Neural cell (in vitro differentiated cells): ENCODE results near the gene RDH14. TPM values are rescaled to one million over a fixed set of nuclear protein-coding genes. Genes with fewer than 3 reads are reported as not detected.

Experiments used
- H2AFZ ChIP-seq: fragments of 200-600, 300-800 bp; sonication (generic), shearing (Covaris generic); 2 replicates; pipeline ENCODE4 v1.6.0; 2014; ENCODE audit warnings: low read depth, mild to moderate bottlenecking, antibody characterized with exemption, low read length, moderate library complexity
- H3F3A ChIP-seq: fragments of 200-600 bp; shearing (Covaris generic); 2 replicates; pipeline ENCODE4 v1.6.1; 2016; ENCODE audit warnings: mild to moderate bottlenecking, moderate library complexity, mixed read lengths, antibody characterized with exemption, low read length; ENCODE audit not compliant: insufficient read depth, poor library complexity, severe bottlenecking
- H3K27ac ChIP-seq: fragments of 200-600, 300-800 bp; sonication (generic), shearing (Covaris generic); 2 replicates; pipeline ENCODE4 v1.5.1; 2014; ENCODE audit warnings: mild to moderate bottlenecking, low read length, moderate library complexity
- H3K27me3 ChIP-seq: fragments of 300-800, 200-600 bp; sonication (generic), shearing (Covaris generic); 2 replicates; pipeline ENCODE4 v1.6.0; 2014; ENCODE audit warnings: mild to moderate bottlenecking, low read depth, low read length, moderate library complexity; ENCODE audit not compliant: insufficient read depth
- H3K36me3 ChIP-seq: fragments of 300-800, 200-600 bp; sonication (generic), shearing (Covaris generic); 2 replicates; pipeline ENCODE4 v1.5.1; 2014; ENCODE audit warnings: mild to moderate bottlenecking, antibody characterized with exemption, low read length, moderate library complexity; ENCODE audit not compliant: insufficient read depth
- H3K4me2 ChIP-seq: fragments of 300-800, 200-600 bp; sonication (generic), shearing (Covaris generic); 2 replicates; pipeline ENCODE4 v1.6.0; 2014; ENCODE audit warnings: mild to moderate bottlenecking, low read length
- H3K4me3 ChIP-seq: fragments of 300-800, 200-600 bp; sonication (generic), shearing (Covaris generic); 2 replicates; pipeline ENCODE4 v1.5.1; 2014; ENCODE audit warnings: mild to moderate bottlenecking, low read length, moderate library complexity
- H3K79me2 ChIP-seq: fragments of 200-600 bp; shearing (Covaris generic); replicated peaks from 2 replicates; pipeline ENCODE4 v1.6.0; 2014; ENCODE audit warnings: mild to moderate bottlenecking, low read length, moderate library complexity; ENCODE audit not compliant: insufficient read depth
- H3K9ac ChIP-seq: fragments of 300-800, 200-600 bp; sonication (generic), shearing (Covaris generic); 2 replicates; pipeline ENCODE4 v1.6.1; 2016; ENCODE audit warnings: mild to moderate bottlenecking, low read length, mixed read lengths
- H3K9me2 ChIP-seq: fragments of 200-600 bp; shearing (Covaris generic); 2 replicates; pipeline ENCODE4 v1.6.1; 2016; ENCODE audit warnings: mild to moderate bottlenecking, low read length, mixed read lengths; ENCODE audit not compliant: insufficient read depth
- H3K9me3 ChIP-seq: fragments of 200-600, 300-800 bp; sonication (generic), shearing (Covaris generic); 2 replicates; pipeline ENCODE4 v1.6.1; 2016; ENCODE audit warnings: mild to moderate bottlenecking, mixed run types, low read length, moderate library complexity, mixed read lengths
- H4K20me1 ChIP-seq: fragments of 200-600 bp; shearing (Covaris generic); 2 replicates; pipeline ENCODE4 v1.6.1; 2016; ENCODE audit warnings: mild to moderate bottlenecking, mixed run types; ENCODE audit not compliant: insufficient read depth
- CTCF ChIP-seq: fragments of 450-650 bp; IDR thresholded peaks from 2 replicates; pipeline ENCODE4 v1.5.1; 2014; ENCODE audit warnings: antibody characterized with exemption, mild to moderate bottlenecking, moderate library complexity; ENCODE audit not compliant: poor library complexity, severe bottlenecking
- EP300 ChIP-seq: fragments of 450-650 bp; conservative IDR thresholded peaks from 2 replicates; pipeline ENCODE4 v1.6.1; 2014; ENCODE audit warnings: antibody characterized with exemption, mild to moderate bottlenecking, moderate library complexity; ENCODE audit not compliant: poor library complexity, severe bottlenecking
- EZH2 ChIP-seq: fragments of 200-600, 300-800 bp; shearing (Covaris generic), sonication (generic); IDR thresholded peaks from 2 replicates; pipeline ENCODE4 v1.6.1; 2014; ENCODE audit warnings: antibody characterized with exemption, low read length, borderline replicate concordance, mild to moderate bottlenecking; ENCODE audit not compliant: insufficient read depth, poor library complexity, severe bottlenecking
- MXI1 ChIP-seq: fragments of 450-650 bp; conservative IDR thresholded peaks from 2 replicates; pipeline ENCODE4 v1.6.1; 2014; ENCODE audit warnings: antibody characterized with exemption, mild to moderate bottlenecking; ENCODE audit not compliant: poor library complexity, severe bottlenecking
- POLR2AphosphoS5 ChIP-seq: IDR thresholded peaks from 2 replicates; pipeline ENCODE4 v1.6.1; 2012
- RAD21 ChIP-seq: fragments of 450-650 bp; conservative IDR thresholded peaks from 2 replicates; pipeline ENCODE4 v1.6.1; 2014; ENCODE audit warnings: antibody characterized with exemption, mild to moderate bottlenecking, moderate library complexity
- REST ChIP-seq: IDR thresholded peaks from 2 replicates; pipeline ENCODE4 v1.6.1; 2012; ENCODE audit warnings: borderline replicate concordance
- SMC3 ChIP-seq: fragments of 450-650 bp; conservative IDR thresholded peaks from 2 replicates; pipeline ENCODE4 v1.6.1; 2014; ENCODE audit warnings: antibody characterized with exemption, mild to moderate bottlenecking, moderate library complexity; ENCODE audit not compliant: poor library complexity
- TAF1 ChIP-seq: IDR thresholded peaks from 2 replicates; pipeline ENCODE4 v1.6.1; 2012; ENCODE audit warnings: low read depth
- polyA plus RNA-seq: library from polyadenylated mRNA; depleted of rRNA; stranded (reverse); fragments of >200 nt; gene quantifications from 2 replicates; pipeline ENCODE4 v1.2.3, GENCODE V29; 2014

The RDH14 gene
- polyA plus RNA-seq, 1 donor from 2014 or later = 29.4 TPM

- Histone ChIP-seq H3K4me2 (no peak overlapping the region), H3K4me3 (no peak overlapping the region), H3K9me3 (no peaks in the 10 kb centered on the region), H3K27me3 (no peaks in the 10 kb centered on the region), H3K79me2 (no peaks in the 10 kb centered on the region), H4K20me1 (no peaks in the 10 kb centered on the region), H3K36me3 (no peaks in the 10 kb centered on the region), H2AFZ (no peak overlapping the region), H3K9ac (no peak overlapping the region), H3K9me2 (no peaks in the 10 kb centered on the region), H3F3A (no peaks in the 10 kb centered on the region), H3K27ac (no peak overlapping the region)
- no peak for TF ChIP-seq RAD21
- no peak for TF ChIP-seq TAF1
- TF ChIP-seq CTCF = no peak
- TF ChIP-seq REST = no peak
- TF ChIP-seq EZH2 = no peak
- no peak for TF ChIP-seq MXI1
- no peak for TF ChIP-seq POLR2AphosphoS5
- no peak for TF ChIP-seq EP300
- TF ChIP-seq SMC3 = no peak
Measured at GRCh38 chr2:18527326-18527725, 33.1 kb downstream of the RDH14 start.

GRCh38 chr2:18526429-18526828 is 34.0 kb downstream of the RDH14 start:
- Histone ChIP-seq H3K9me2 (no peaks in the 10 kb centered on the region), H3K36me3 (no peaks in the 10 kb centered on the region), H3K27ac (no peak overlapping the region), H3K27me3 (no peaks in the 10 kb centered on the region), H3F3A (no peaks in the 10 kb centered on the region), H3K4me2 (no peak overlapping the region), H4K20me1 (no peaks in the 10 kb centered on the region), H3K9me3 (no peaks in the 10 kb centered on the region), H3K4me3 (no peak overlapping the region), H2AFZ (no peak overlapping the region), H3K79me2 (no peaks in the 10 kb centered on the region), H3K9ac (no peak overlapping the region)
- TF ChIP-seq SMC3 = no peak
- TF ChIP-seq EP300 = no peak

- no peaks in the 10 kb centered on the region for H3K9me2 ChIP-seq
- no peaks in the 10 kb centered on the region for H3K9me3 ChIP-seq
- H3K36me3 ChIP-seq = no peaks in the 10 kb centered on the region
- no peak overlapping the region for H3K4me3 ChIP-seq
- no peaks in the 10 kb centered on the region for H3K27me3 ChIP-seq
- no peak overlapping the region for H2AFZ ChIP-seq
- no peak overlapping the region for H3K9ac ChIP-seq
- H3K27ac ChIP-seq = no peak overlapping the region
- no peak for TF ChIP-seq POLR2AphosphoS5
- TF ChIP-seq EP300 = no peak
- no peak for TF ChIP-seq MXI1
- no peak for TF ChIP-seq EZH2
- no peak for TF ChIP-seq REST
- no peak for TF ChIP-seq CTCF
- no peaks in the 10 kb centered on the region for H4K20me1 ChIP-seq
- H3F3A ChIP-seq = no peaks in the 10 kb centered on the region
- no peaks in the 10 kb centered on the region for H3K79me2 ChIP-seq
- H3K4me2 ChIP-seq = no peak overlapping the region
Measured at GRCh38 chr2:18525852-18526251, 34.6 kb downstream of the RDH14 start.
